Breast epithelium (tissue), 3 donors: ENCODE results near the gene ADCK1.

Experiments used
- CTCF ChIP-seq, 3 donors: fragments of 450-650 bp; IDR thresholded peaks; one replicate each; pipeline ENCODE4 v1.5.1; 2016 to 2017; ENCODE audit warnings: antibody characterized with exemption in 3 of 3, mild to moderate bottlenecking in 3 of 3, moderate library complexity in 3 of 3
- POLR2A ChIP-seq: fragments of 450-650 bp; IDR thresholded peaks from one replicate; pipeline ENCODE4 v1.6.1; 2016; ENCODE audit warnings: antibody characterized with exemption, mild to moderate bottlenecking, moderate library complexity
- POLR2AphosphoS5 ChIP-seq, 3 donors: sonication (generic); formaldehyde crosslinking; IDR thresholded peaks; one replicate each; pipeline ENCODE4 v1.6.1; 2017; ENCODE audit warnings: antibody characterized with exemption in 3 of 3

- TF ChIP-seq POLR2A (no peak), CTCF (IDR thresholded peaks at IDR 0.05) (peak; percentile 72 to 83 (median 80)), POLR2AphosphoS5 (IDR thresholded peaks at IDR 0.05) (no peak)
Measured at GRCh38 chr14:77862154-77862786, 62.4 kb downstream of the ADCK1 start.
